GM19035 (cell line): Measurements from ENCODE around the gene COMMD7.
"Not testable (repeated sequence)": the region's sequence is repeated elsewhere in the genome, so short reads cannot be mapped to it uniquely, and the experiment has no call there.

ENCODE experiments used
- ATAC-seq: cut with Tn5 transposase; IDR thresholded peaks from one replicate; pipeline ENCODE4 v1.9.1; 2021; ENCODE audit not compliant: unreplicated experiment

The COMMD7 gene

GRCh38 chr20:32729334-32729733, 13.9 kb downstream of the COMMD7 start:
- not testable (repeated sequence) for ATAC-seq

DNA sequence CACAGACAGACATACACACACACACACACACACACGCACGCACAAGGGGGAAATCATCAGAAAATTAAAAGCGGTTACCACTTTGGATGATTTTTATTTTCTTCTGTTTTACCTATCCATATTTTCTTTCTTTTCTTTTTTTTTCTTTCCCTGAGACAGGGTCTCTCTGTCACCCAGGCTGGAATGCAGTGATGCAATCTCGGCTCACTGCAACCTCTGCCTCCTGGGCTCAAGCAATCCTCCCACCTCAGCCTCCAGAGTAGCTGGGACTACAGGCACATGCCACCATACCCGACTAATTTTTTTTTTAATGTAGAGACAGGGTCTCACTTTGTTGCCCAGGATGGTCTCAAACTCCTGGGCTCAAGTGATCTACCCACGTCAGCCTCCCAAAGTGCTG, 14.8 kb downstream of the COMMD7 start:
- ATAC-seq: not testable (repeated sequence)

- no peak for ATAC-seq
Measured at GRCh38 chr20:32727683-32728082, 15.6 kb downstream of the COMMD7 start.

- no peak for ATAC-seq
Measured at GRCh38 chr20:32718749-32719348, 24.4 kb downstream of the COMMD7 start.

DNA sequence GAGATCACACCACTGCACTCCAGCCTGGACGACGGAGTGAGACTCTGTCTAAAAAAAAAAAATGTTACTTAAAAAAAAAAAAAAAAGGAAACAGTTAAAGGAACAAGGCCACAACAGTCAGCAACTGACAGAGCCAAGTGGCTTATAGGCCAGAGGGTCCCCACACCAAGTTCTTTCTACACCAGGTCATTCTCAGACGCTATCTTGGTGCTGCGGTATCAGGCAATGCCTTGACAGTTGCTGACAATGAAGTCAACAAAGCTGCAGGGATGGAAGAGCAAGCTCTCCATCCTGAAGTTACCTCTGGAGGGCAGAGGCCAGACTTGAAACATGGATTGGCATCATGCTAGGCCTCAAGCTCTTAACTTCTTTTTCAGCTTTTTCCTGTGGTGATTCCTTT, 31.9 kb downstream of the COMMD7 start:
- no peak for ATAC-seq

DNA sequence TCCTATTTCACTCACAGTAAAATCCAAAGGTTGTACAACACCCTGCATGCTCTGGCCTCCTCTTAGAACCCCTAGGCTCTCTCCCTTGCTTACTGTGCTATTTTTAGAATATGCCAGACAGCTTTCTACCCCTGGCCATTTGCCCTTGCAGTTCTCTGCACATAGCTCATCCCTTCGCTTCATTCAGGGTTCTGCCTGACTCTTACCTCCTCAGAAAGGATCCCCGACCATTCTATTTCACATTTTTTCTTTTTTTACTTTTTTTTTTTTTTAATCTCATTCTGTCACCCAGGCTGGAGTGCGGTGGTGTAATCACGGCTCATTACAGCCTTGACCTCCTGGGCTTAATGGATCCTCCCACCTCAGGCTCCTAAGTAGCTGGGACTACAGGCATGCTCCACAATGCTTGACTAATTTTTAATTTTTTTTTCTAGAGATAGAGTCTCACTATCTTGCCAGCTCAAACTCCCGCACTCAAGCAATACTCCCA, 33.6 kb downstream of the COMMD7 start:
- ATAC-seq: no peak

- not testable (repeated sequence) for ATAC-seq
Measured at GRCh38 chr20:32709029-32709631, 34.1 kb downstream of the COMMD7 start.

DNA sequence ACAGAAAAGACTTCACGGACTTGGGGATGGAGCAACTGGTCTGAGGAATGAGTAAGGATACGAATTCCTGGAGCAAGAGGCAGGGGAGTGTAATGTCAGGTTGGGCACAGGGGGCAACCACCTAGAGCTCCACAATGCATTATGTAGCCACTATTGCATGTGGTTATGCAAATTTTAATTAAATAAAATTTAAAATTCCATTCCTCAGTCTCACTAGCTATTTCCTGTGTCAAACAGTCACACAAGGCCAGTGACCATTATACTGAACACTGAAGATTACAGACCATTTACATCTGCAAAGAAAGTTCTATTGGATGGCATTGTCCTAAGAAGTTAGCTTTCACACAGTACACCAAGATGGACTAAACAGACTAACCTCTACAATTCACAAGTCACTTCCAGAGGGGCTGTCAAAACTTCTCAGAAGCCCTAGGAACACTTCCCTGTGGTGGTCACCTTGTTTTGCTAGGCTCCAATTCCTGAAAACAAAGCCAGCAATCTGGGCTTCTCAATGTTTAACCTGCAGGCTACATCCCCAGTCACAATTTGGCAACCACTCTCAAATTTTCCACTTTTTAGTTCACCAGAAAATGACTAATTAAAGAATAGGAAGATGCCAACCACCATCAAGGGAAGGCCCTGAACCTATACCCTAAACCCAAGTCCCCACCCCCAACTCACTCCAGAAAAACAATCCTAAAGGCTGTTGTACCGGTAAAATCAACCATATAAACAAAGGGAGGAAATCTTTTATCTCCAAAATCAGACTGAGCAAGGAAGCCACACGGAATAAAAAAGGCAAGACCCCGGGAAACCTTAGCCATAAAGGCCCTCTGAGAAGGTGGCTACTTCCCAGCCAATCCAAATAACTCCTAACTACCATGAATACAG, 35.3 kb downstream of the COMMD7 start:
- ATAC-seq: no peak

GRCh38 chr20:32706486-32706885, 36.8 kb downstream of the COMMD7 start:
- ATAC-seq: no peak

- no peak for ATAC-seq
Measured at GRCh38 chr20:32702706-32703425, 40.4 kb downstream of the COMMD7 start.

DNA sequence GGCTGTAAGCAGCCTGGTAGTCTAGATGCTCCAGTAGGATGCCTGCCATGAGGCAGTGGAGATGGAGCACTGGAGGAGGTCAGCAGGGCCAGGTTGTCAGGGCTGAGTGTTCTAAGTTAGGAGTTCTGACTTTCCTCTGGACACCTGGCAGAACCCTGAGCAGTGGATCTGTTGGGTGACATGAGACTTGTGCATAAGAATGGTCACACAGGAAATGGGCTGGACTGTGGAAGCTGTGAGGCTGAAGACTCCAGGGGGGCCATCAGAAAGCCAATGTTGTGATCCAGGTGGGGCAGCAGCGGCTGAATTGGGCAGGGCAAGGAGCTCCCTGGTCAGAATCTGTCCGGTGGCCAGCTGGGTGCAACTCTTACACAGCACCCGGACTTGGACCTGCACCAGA, 45.7 kb downstream of the COMMD7 start:
- ATAC-seq: no peak

DNA sequence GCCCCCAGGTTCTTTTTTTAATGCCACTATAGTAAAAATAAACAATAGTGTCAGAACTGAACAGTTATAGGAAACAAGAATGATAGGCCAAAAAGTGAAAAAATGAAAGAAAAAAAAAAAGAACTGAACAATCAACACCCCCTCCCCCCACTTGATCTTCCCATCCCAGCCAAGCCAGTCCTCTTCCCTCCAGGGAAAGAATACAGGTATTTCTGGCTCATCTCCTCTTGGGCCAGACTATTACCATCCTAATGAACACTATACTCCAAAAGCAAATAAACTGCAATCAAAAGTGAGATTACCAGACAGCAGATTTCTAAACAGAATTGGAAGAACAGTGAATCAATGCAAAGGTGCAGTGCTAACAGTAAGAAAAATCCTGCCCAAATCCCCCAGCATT, 48.2 kb downstream of the COMMD7 start:
- no peak for ATAC-seq

DNA sequence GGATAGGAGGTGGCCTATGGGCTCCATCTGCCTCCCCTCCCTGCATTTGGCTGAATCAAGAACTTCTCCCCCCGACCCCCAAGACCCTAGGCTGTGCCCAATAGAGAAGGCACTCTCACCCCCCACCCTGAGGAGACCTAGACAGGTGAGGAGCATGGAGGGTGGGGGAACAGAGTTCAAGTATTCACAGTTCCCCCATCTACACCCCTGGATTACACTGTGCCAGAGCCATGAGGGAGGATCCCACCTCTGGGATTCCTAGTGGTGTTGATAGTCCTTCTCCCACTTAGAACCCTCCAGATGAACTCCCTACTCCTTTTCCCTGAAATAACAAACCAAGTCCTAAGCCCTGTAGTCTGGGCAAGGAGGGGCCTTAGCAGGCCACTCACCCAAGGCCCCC, 54.3 kb downstream of the COMMD7 start:
- not testable (repeated sequence) for ATAC-seq

DNA sequence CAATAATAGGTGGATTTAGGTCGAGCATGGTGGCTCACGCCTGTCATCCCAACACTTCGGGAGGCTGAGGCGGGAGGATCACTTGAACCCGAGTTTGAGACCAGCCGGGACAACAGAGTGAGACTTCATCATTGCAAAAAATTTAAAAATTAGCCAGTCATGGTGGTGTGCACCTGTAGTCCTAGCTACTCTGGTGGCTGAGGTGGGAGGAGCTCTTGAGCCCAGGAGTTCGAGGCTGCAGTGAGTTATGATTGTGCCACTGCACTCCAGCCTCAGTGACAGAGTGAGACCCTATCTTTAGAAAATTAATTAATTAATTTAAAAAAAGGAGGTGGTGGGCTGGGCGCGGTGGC, 56.1 kb downstream of the COMMD7 start:
- no peak for ATAC-seq

DNA sequence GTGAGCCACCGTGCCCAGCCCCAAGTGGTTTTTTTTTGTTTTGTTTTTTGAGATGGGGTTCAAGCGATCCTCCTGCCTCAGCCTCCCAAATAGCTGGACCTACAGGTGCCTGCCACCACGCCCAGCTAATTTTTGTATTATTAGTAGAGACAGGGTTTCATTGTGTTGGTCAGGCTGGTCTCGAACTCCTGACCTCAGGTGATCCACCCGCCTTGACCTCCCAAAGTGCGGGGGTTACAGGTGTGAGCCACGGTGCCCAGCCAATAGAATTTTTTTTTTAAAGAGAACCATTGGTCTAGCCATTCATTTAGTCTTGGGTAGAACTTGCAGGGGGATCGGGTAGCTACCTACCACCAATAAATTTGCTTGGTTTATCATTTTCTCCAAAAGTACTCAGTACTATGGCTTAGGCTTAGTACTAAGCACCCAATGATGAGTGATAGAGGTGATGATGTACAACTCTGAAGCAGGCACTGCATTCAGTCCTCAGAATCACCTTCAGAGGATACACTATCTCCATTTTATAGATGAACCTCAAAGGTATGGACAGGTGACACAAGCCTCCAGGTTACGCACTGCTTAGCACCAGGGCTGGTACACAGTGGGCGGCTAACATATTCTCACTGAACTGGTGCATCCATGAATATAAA, 56.6 kb downstream of the COMMD7 start:
- ATAC-seq: no peak

- no peak for ATAC-seq
Measured at GRCh38 chr20:32685541-32686529, 57.4 kb downstream of the COMMD7 start.

- no peak for ATAC-seq
Measured at GRCh38 chr20:32682508-32682987, 60.7 kb downstream of the COMMD7 start.

GRCh38 chr20:32681175-32682084, 61.8 kb downstream of the COMMD7 start:
- ATAC-seq: no peak
